Measurements from ENCODE around the gene CDC14A. TPM values are rescaled to one million over a fixed set of nuclear protein-coding genes. Genes with fewer than 3 reads are reported as not detected.

CDC14A gene
- polyA plus RNA-seq, 1 donor from 2014 or later, result 2.7 TPM

GRCh38 chr1:100479620-100480338, 127.5 kb downstream of the CDC14A start:
- Histone ChIP-seq H3K9ac (ENCODE audit: low read length) (no peak overlapping the region), H2AFZ (ENCODE audit: low read depth, low read length) (no peak overlapping the region), H3K4me2 (ENCODE audit: low read length) (no peak overlapping the region), H3K27me3 (ENCODE audit: insufficient read depth, low read depth, low read length) (no peaks in the 10 kb centered on the region), H3K9me2 (ENCODE audit: insufficient read depth, low read length) (no peaks in the 10 kb centered on the region), H3K79me2 (replicated peaks; ENCODE audit: insufficient read depth, low read length) (no peaks in the 10 kb centered on the region), H3F3A (ENCODE audit: insufficient read depth, low read length, poor library complexity, severe bottlenecking) (no peaks in the 10 kb centered on the region), H3K36me3 (ENCODE audit: insufficient read depth, low read length) (no peaks in the 10 kb centered on the region), H3K9me3 (ENCODE audit: low read length) (no peaks in the 10 kb centered on the region), H4K20me1 (ENCODE audit: insufficient read depth) (no peaks in the 10 kb centered on the region), H3K4me3 (ENCODE audit: low read length) (no peak overlapping the region), H3K27ac (ENCODE audit: low read length) (no peak overlapping the region)
- no peak for TF ChIP-seq EP300 (conservative IDR thresholded peaks at IDR 0.05; ENCODE audit: poor library complexity, severe bottlenecking)
- no peak for TF ChIP-seq CTCF (IDR thresholded peaks at IDR 0.05; ENCODE audit: poor library complexity, severe bottlenecking)
- TF ChIP-seq POLR2AphosphoS5 (IDR thresholded peaks at IDR 0.05), result no peak
- no peak for TF ChIP-seq SMC3 (conservative IDR thresholded peaks at IDR 0.05; ENCODE audit: poor library complexity)
- TF ChIP-seq RAD21 (conservative IDR thresholded peaks at IDR 0.05), result no peak
- no peak for TF ChIP-seq TAF1 (IDR thresholded peaks at IDR 0.05; ENCODE audit: low read depth)
- no peak for TF ChIP-seq MXI1 (conservative IDR thresholded peaks at IDR 0.05; ENCODE audit: poor library complexity, severe bottlenecking)
- no peak for TF ChIP-seq EZH2 (IDR thresholded peaks at IDR 0.05; ENCODE audit: borderline replicate concordance, insufficient read depth, low read length, poor library complexity, severe bottlenecking)
- no peak for TF ChIP-seq REST (IDR thresholded peaks at IDR 0.05; ENCODE audit: borderline replicate concordance)

DNA sequence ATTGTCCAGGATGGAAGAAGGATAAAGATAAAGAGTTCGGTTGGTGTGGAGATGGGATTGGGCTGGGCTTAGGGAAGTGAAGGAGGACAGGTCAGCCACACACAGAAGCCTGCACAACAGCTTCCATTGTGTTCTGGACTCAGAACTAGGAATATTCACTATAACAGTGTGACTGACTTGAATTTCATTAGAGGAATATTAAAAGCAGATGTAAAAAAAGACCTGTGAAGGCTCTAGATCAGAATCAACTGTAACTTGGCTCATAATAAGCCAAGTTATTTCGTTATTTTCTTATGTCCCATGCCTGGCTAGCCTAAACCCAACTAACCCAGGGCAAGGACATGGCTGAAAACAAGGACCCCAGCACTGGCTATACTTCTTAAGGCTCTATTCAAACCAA, 129.0 kb downstream of the CDC14A start:
- Histone ChIP-seq H3K9me2 (ENCODE audit: insufficient read depth, low read length) (no peaks in the 10 kb centered on the region), H3K79me2 (replicated peaks; ENCODE audit: insufficient read depth, low read length) (no peaks in the 10 kb centered on the region), H3K27ac (ENCODE audit: low read length) (peak overlapping the region; percentile 45), H3K4me2 (ENCODE audit: low read length) (no peak overlapping the region), H3F3A (ENCODE audit: insufficient read depth, low read length, poor library complexity, severe bottlenecking) (no peaks in the 10 kb centered on the region), H3K27me3 (ENCODE audit: insufficient read depth, low read depth, low read length) (no peaks in the 10 kb centered on the region), H3K9ac (ENCODE audit: low read length) (no peak overlapping the region), H3K36me3 (ENCODE audit: insufficient read depth, low read length) (no peaks in the 10 kb centered on the region), H3K9me3 (ENCODE audit: low read length) (no peaks in the 10 kb centered on the region), H2AFZ (ENCODE audit: low read depth, low read length) (no peak overlapping the region), H4K20me1 (ENCODE audit: insufficient read depth) (no peaks in the 10 kb centered on the region), H3K4me3 (ENCODE audit: low read length) (no peak overlapping the region)
- TF ChIP-seq EZH2 (IDR thresholded peaks at IDR 0.05; ENCODE audit: borderline replicate concordance, insufficient read depth, low read length, poor library complexity, severe bottlenecking) (no peak), SMC3 (conservative IDR thresholded peaks at IDR 0.05; ENCODE audit: poor library complexity) (no peak), RAD21 (conservative IDR thresholded peaks at IDR 0.05) (no peak), TAF1 (IDR thresholded peaks at IDR 0.05; ENCODE audit: low read depth) (no peak), CTCF (IDR thresholded peaks at IDR 0.05; ENCODE audit: poor library complexity, severe bottlenecking) (no peak), EP300 (conservative IDR thresholded peaks at IDR 0.05; ENCODE audit: poor library complexity, severe bottlenecking) (no peak), REST (IDR thresholded peaks at IDR 0.05; ENCODE audit: borderline replicate concordance) (no peak), MXI1 (conservative IDR thresholded peaks at IDR 0.05; ENCODE audit: poor library complexity, severe bottlenecking) (no peak), POLR2AphosphoS5 (IDR thresholded peaks at IDR 0.05) (no peak)
